GM21786 (cell line): Measurements from ENCODE around the gene HMGN2.
"Not testable (repeated sequence)": the region's sequence is repeated elsewhere in the genome, so short reads cannot be mapped to it uniquely, and the experiment has no call there.

Experiments
- ATAC-seq: cut with Tn5 transposase; IDR thresholded peaks from one replicate; pipeline ENCODE4 v1.9.1; 2021; ENCODE audit not compliant: unreplicated experiment

Gene HMGN2

DNA sequence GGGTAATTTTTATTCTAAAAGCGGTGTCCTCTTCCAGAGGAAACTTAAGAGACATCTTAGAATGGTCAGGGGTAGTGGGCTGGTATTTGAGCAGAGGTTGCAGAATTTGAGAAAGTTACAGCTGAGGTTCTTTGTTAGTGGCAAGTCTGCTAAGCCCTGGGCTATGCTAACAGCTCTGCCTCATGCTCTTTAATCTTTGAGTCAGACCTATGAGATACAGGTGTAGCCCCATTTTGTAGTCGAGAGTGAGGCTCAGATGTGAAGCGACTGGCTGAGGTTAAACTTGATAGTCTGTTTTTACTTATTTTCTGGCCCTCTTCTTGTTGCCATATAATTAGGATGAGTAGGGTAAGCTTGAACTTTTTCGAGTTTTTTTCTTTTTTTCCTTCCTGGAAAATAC lies 4.7 kb downstream of the HMGN2 start:
- ATAC-seq = no peak

DNA sequence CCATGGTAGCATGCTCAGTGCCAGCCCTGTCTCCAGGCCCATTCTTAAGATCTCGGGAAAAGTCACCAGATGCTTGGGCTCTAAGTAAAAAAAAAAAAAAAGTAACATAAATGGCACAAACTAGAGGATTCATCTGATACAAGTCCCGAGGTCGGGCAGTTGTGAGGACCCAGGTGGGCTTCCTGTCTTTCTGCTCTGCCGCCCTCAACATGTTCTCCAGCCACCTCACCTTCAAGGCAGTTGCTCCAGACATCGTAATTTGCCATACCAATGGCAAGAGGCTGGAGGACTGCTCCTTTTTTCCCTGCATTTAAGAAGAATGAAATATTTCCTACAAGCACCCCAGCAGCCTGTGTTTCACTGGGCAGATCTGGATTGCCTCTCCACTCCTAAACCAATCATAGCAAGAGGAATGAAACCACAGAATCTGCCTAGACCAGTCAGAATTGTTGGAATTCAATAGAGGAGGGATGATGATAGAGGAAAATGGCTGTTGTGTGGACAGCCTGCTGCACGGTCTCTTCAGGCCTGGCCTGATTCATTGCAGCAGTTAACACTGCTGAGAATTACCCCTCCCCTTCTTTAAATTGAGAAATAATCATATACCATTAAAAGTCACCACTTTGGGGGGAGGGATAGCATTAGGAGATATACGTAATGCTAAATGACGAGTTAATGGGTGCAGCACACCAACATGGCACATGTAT lies 5.4 kb downstream of the HMGN2 start:
- ATAC-seq = no peak

DNA sequence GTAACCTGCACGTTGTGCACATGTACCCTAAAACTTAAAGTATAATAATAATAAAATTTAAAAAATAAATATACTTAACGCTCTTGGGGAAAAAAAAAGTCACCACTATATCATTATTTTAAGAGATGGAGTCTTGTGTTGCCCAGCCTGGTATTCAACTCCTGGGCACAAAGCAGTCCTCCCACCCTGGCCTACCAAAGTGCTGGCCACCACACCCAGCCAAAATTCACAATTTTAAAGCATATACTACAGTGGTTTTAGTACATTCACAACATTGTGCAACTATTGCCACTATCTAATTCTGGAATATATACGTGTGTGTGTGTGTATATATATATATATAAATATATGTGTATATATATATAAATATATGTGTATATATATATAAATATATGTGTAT lies 5.9 kb downstream of the HMGN2 start:
- ATAC-seq = no peak

DNA sequence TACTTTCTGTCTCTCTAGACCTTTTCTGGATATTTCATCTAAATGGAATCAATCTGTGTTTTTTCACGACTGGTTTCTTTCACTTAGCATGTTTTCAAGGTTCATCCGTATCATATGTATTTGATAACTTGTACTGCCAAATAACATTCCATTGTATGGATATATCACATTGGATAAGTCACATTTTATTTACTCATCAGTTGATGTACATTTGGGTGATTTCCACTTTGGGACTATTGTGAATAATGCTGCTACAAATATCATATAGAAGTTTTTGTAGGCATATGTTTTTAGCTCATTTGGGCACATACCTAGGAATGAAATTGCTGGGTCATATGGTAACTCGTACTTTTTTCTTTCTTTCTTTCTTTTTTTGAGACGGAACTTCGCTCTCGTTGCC lies 6.7 kb downstream of the HMGN2 start:
- ATAC-seq = no peak

DNA sequence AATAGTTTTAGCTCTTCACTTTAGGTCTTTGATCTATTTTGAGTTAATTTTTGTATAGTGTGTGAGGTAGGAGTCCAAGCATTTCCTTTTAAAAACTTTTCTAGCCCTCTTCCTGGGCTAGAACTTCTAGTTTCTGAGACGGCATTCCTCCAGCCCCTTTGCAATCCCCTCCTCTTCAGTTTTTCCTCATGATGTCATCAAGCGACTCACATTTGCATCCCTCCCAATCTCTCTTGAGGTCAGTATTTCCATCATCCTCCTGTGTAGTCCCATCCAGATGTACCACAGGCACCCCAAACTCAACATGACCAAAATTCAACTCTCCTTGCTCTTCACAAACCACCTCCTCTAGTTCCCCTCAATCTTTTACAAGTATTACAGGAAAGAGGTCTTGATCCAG lies 10.7 kb downstream of the HMGN2 start:
- ATAC-seq = no peak

DNA sequence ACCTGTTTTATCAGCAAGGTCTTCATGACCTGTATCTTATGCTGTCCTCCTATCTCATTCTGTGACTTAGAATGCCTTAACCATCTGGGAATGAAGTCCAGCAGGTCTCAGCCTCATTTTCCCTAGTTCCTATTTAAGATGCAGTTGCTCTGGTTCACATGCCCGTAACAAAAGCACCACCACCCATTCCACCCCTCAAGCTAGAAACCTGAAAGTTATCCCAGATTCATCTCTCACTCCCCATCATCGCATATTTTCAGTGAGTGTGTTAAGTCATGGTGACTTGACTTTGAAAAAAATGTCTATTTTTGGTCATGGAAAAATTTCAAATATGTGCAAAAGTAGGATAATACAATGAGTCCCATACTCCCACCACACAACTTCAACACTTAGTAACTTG lies 11.7 kb downstream of the HMGN2 start:
- ATAC-seq = no peak

DNA sequence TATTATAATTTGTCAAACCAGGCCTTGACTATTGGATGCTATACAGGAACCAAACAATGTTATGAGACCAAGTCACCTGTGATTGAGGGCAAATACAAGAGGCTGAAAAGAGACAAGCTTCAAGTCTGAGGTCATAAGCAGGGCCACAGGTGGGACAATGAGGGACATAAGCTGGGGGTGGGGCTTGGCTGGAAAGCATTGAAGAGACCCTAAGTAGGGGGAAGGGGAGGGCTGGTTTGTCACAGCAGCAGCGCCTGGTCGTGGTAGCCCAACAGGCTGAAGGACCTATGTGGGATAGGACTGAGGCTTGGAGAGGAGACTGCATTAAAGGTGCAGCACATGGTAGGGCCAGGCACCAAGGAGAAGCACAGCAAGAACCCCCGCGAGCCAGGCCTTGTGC lies 17.9 kb downstream of the HMGN2 start:
- no peak for ATAC-seq

DNA sequence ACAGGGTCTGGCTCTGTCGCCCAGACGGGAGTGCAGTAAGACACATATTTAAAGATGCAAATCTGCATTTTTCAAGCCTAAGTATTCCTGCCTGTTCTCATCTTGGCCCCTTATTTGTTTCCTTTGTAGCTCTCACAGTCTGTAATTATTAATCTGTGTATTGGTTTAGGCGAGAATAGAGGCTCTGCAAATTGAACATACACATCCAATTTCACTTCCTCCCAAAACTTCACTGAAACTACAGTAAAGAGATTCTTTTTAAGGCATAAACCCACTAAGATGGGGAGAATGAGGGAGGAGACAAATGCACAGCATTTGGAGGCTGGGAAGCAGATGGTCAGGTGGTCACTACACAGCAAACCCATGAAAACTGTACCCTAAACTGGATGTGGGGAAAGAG lies 21.0 kb downstream of the HMGN2 start:
- ATAC-seq = no peak

DNA sequence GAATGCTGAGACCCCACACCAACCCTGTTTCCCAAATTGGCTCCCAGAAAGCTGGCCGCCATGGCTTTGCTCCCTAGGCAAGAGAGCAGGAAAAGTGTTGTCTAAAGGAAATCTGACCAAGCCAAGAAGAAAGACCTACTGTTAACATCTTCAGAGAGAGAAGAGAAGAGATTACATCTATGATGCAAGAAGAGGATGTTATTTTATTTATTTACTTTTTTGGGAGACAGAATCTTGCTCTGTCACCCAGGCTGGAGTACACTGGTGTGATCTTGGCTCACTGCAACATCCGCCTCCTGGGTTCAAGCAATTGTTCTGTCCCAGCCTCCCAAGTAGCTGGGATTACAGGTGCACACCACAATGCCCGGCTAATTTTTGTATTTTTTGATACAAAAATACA lies 21.7 kb downstream of the HMGN2 start:
- ATAC-seq = no peak

DNA sequence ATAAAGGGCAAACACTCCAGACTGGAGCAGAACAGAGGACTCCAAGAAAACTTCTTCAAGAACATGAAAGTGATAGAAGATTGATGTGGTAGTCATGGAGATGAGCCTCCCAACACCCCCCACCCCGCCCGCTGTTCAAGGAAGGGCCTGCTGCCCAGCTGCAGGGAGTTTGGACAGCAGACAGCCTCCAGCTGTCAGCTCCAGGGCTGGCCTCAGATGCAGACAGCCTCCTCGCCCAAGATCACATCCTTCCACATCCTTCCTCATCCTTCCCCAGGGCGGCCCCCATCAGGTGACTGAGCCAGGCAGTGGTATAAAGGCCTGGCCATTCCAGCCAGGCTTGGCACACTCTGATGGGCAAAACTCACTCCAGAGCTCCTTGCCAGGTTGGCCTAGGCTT lies 24.6 kb downstream of the HMGN2 start:
- no peak for ATAC-seq

DNA sequence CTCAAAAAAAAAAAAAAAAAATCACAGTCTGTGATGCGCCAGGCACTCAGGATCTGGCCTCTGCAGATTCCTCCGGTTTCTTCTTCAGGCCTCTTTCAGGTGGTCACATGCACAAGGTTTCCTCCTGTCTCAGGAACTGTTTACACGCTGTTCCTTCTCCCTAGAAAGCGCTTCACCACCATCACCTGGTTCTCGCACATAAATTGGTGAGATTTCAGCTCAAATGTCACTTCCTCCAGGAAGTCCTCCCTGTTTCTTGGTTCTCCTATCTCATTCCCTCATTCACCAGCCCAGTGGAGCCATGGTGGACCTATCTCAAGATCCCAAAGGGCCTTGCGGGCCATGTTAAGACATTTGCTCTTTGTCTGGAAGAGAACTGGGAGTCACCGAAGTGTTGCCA lies 26.7 kb downstream of the HMGN2 start:
- no peak for ATAC-seq

DNA sequence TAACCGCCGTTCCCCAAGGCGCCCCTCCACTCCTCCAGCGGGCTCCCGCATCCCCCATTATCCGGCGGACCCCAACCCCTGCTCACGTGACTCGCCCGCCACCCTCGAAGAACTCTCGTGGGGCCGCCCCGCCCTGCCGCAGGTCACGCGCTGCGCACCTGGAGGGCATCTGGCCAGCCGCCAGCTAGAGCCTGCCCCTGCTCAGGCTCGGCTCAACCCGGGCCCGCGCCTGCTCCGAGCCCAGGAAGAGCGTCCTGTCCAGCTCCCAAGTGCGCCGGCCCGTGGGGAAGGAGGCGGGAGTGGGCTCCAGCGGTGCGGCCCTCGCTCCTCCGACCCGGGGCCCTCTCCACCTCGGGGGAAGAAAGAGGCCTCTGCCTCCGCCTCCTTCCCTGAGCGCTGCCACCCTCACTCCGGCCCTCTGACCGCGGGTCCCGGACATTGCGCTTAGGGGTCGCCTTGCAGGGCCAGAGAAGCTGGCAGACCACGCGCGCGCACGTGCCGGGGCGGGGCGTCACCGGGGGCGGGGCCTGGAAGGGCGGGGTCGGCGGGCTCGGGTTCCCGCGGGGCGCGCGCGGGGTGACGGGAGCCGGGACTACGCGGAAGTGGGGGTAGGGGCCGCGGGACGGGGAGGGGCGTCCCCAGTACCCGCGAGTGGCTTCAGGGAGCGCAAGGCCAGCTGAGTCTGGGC lies 28.4 kb downstream of the HMGN2 start:
- peak; percentile 60 for ATAC-seq

DNA sequence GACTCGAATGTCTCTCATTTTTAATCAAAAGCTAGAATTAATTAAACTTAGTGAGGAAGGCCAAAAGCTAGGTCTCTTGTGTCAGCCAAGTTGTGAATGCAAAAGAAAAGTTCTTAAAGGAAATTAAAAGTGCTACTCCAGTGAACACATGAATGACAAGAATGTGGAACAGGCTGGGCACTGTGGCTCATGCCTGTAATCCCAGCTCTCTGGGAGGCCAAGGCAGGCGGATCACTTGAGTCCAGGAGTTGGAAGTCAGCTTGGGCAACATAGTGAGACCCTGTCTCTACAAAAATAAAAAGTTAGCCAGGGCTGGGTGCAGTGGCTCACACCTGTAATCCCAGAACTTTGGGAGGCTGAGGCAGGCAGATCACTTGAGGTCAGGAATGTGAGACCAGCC lies 38.5 kb downstream of the HMGN2 start:
- ATAC-seq = not testable (repeated sequence)

DNA sequence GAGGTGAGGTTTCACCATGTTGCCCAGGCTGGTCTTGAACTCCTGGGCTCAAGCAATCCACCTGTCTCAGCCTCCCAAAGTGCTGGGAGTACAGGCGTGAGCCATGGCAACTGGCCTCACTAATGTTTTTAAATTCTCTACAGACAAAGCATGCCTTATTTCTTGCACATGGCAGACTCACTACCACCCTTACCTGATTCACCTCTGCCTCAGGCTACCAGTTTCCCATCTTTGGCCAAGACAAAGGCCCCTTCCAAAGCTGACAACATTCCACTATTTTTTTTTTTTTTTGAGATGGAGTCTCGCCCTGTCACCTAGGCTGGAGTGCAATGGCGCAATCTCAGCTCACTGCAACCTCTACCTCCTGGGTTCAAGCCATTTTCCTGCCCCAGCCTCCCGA lies 43.6 kb downstream of the HMGN2 start:
- not testable (repeated sequence) for ATAC-seq

DNA sequence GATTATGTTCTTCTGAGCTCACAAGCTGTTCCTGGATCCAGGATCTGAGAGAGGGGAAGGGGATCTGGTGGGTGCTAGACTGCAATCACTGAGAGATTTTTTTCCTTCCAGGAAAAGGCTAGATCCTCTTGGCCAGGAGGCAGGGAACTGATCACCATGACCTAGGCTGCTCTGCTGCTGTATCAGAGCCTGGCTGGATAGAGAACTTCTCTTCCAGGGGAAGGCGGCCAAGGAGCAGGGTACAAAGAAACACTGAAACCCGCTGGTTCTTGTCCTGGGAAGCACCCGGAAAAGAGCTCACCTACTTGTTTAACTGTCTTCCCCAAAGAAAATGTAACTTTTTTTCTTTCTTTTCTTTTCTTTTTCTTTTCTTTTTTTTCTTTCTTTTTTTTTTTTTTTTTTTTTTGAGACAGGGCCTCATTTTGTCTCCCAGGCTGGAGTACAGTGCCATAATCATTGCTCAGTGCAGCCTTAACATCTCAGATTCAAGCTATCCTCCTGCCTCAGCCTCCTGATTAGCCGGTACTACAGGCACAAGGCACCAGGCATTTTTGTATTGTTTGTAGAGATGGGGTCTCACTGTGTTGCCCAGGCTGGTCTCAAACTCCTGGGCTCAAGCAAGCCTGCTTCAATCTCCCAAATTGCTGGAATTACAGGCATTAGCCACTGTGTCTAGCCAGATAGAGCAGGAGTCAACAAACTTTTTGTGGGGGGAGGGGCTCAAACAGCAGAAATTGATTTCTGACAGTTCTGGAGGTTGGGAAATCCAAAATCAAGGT lies 44.9 kb downstream of the HMGN2 start:
- ATAC-seq = no peak

DNA sequence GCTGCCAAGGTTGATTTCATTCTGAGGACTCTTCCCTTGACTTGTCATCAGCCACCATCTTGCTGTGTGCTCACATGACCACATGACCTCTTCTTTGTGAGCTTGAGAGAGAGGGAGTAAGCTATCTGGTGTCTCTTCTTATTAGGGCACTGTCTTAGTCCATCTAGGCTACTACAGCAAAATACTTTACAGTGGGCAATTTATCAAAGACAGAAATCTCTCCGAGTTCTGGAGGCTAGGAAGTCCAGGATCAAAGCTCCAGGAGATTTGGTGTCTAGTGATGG lies 45.5 kb downstream of the HMGN2 start:
- no peak for ATAC-seq

DNA sequence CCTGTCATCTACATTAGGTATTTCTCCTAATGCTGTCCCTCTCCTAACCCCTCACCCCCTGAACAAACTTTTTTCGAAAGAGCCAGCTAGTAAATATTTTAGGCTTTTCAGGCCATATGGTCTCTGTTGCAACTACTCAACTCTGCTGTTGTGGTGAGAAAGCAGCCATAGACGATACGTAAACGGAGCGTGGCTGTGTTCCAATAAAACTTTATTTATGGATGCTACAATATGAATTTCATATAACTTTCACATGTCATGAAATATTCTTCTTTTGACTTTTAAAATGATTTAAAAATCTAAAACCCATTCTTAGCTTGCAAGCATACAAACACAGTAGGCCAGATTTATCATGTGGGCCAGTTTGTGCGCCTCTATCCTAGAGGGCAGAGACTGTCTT lies 46.1 kb downstream of the HMGN2 start:
- ATAC-seq = no peak

DNA sequence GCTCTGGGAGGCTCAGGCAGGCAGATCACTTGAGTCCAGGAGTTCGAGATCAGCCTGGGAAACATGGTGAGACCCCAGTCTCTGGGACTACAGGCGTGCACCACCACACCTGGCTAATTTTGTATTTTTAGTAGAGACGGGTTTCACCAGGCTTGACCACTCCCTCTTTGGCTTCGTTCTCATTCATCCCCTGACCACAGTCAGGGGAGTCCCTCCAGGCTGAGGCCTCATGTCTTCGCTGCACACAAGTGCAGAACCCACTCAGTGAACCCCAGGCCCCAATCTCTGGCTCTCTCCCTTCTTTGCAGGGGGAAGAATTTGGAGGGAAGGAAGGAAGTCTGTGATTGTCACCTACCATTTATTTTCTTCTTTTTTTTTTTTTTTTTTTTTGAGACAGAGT lies 48.1 kb downstream of the HMGN2 start:
- no peak for ATAC-seq

DNA sequence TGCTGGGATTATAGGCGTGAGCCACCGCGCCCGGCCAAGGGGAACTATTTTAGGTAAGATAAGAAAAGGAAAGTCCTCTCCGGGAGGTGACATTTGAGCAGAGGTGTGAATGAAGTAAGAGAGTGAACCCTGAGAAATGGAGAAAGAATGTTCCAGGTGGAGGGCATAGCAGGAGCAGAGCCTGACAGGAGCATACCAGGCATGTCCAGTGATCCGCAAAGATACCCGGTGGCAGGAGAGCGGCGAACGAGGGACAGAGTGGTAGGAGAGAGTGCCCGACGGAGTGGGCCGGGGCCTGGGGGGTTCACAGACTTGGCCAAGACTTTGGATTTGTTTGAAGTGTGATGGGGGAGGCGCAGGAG lies 49.4 kb downstream of the HMGN2 start:
- no peak for ATAC-seq

DNA sequence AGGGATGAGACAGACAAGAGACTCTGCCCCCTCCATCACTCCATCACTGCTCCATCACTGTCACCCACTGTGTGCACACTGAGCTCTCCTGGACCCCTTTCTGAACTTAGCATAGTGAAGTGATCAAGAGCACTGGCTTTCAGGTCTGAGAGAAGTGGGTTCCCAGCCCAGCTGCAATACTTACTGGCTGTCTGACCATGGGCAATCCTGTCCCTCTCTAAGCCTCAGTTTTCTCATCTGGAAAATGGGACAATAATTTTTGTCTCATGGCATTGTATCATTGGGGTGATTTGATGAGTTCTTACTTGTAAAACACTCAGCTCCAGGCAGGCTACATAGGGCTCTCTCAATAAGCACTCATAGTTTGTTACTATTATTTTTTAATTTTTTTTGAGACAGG lies 49.8 kb downstream of the HMGN2 start:
- ATAC-seq = no peak

DNA sequence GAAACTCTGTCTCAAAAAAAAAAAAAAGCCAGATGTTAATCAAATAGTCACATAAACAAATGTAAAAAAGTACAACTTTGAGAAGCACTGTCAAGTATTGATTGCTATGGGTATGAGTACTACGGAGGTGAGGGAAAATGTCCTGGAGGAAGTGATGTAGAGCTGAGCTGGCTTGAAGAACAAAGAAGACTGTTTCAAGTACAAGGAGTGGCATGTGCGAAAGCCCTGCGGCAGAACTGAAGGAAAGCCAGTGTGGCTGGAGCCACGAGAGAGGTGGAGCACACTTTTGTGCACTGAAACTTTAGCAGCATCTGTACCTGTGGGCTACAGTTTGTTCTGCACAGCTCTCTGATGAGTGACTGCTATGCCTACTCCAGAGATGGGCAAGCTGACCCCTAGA lies 51.9 kb downstream of the HMGN2 start:
- no peak for ATAC-seq
